ENCODE results near the gene TAAR1.

GRCh38 chr6:132651062-132651461 lies 7.9 kb downstream of the TAAR1 start:
- TF ChIP-seq EGR1 (IDR thresholded peaks at IDR 0.05; ENCODE audit: low read depth) (no peak), CTCF (IDR thresholded peaks at IDR 0.05 in 2 of 3, conservative IDR thresholded peaks at IDR 0.05 in 1 of 3; ENCODE audit: borderline replicate concordance in 1 of 3, insufficient read depth in 1 of 3, low read depth in 2 of 3, low read length in 2 of 3) (no peak), CEBPB (IDR thresholded peaks at IDR 0.05; ENCODE audit: low read depth) (no peak), EZH2phosphoT487 (IDR thresholded peaks at IDR 0.05; ENCODE audit: borderline replicate concordance) (no peak), POLR2A (IDR thresholded peaks at IDR 0.05; ENCODE audit: borderline replicate concordance, extremely low read depth, insufficient read depth, insufficient read length) (no peak), SIN3A (IDR thresholded peaks at IDR 0.05; ENCODE audit: low read depth) (no peak), EZH2 (IDR thresholded peaks at IDR 0.05) (no peak), ZBTB33 (IDR thresholded peaks at IDR 0.05; ENCODE audit: extremely low read depth, insufficient replicate concordance, low read length) (no peak), RAD21 (IDR thresholded peaks at IDR 0.05; ENCODE audit: low read depth) (no peak), YY1 (IDR thresholded peaks at IDR 0.05; ENCODE audit: extremely low read depth, insufficient replicate concordance, low read depth, low read length) (no peak), MAX (IDR thresholded peaks at IDR 0.05) (no peak), ZNF274 (IDR thresholded peaks at IDR 0.05; ENCODE audit: low read depth, low read length) (no peak)
